Activated T-cell treated with anti-CD3 and anti-CD28 coated beads, Interleukin-2, amount 50 U/mL, for 72 hours (primary cell): ENCODE measurements around the gene LRRC57. TPM values are rescaled to one million over a fixed set of nuclear protein-coding genes. Genes with fewer than 3 reads are reported as not detected.

Source experiments
- ATAC-seq, 2 donors: fragments of 150-1000 bp; cut with Tn5 transposase; replicated peaks in 1 of 2; 2 replicates each; pipeline ENCODE4 v1.10.0; 2021; ENCODE audit warnings: moderate library complexity in 2 of 2, mild to moderate bottlenecking in 1 of 2
- DNase-seq, 2 donors: peaks; one replicate each; pipeline ENCODE4 v3.0.0; 2021 to 2022; ENCODE audit warnings: mixed read lengths in 1 of 2
- H3K27ac Mint-ChIP-seq: one replicate; pipeline ENCODE4 v1.8.0; 2022; ENCODE audit warnings: mild to moderate bottlenecking, moderate library complexity, mixed read lengths
- H3K27me3 Mint-ChIP-seq: one replicate; pipeline ENCODE4 v1.8.0; 2022; ENCODE audit warnings: low read depth, mixed read lengths
- H3K36me3 Mint-ChIP-seq, 2 donors: one replicate each; pipeline ENCODE4 v1.8.0; 2022; ENCODE audit warnings: mixed read lengths in 2 of 2, mild to moderate bottlenecking in 1 of 2; ENCODE audit not compliant: insufficient read depth in 2 of 2
- H3K4me1 Mint-ChIP-seq: one replicate; pipeline ENCODE4 v1.8.0; 2022; ENCODE audit warnings: low read depth, mixed read lengths
- H3K4me3 Mint-ChIP-seq, 2 donors: one replicate each; pipeline ENCODE4 v1.8.0; 2022; ENCODE audit warnings: mild to moderate bottlenecking in 2 of 2, mixed read lengths in 2 of 2, moderate library complexity in 2 of 2
- H3K9me3 Mint-ChIP-seq, 2 donors: one replicate each; pipeline ENCODE4 v1.8.0; 2022; ENCODE audit warnings: mixed read lengths in 2 of 2
- total RNA-seq, 2 donors: library from RNA; stranded (reverse); gene quantifications; one replicate each; pipeline ENCODE4 v1.2.3, GENCODE V29; 2022

The LRRC57 gene
- total RNA-seq, 2 donors from 2014 or later = 26.2 to 29.3 TPM

- H3K36me3 Mint-ChIP-seq = peaks cover 1 to 8% of the 10 kb centered on the region in 2 donors
- no peaks in the 10 kb centered on the region for H3K27me3 Mint-ChIP-seq
- H3K9me3 Mint-ChIP-seq = no peaks in the 10 kb centered on the region
- DNase-seq (no peak), ATAC-seq (no peak)
- no peaks in the 10 kb centered on the region for H3K4me1 Mint-ChIP-seq
- no peak overlapping the region for H3K4me3 Mint-ChIP-seq
- no peak overlapping the region for H3K27ac Mint-ChIP-seq
Measured at GRCh38 chr15:42528970-42529369, 19.6 kb downstream of the LRRC57 start.

- Mint-ChIP-seq H3K27ac (no peak overlapping the region), H3K9me3 (no peaks in the 10 kb centered on the region), H3K4me3 (no peak overlapping the region), H3K4me1 (no peaks in the 10 kb centered on the region), H3K27me3 (no peaks in the 10 kb centered on the region), H3K36me3 (peaks cover 1 to 10% of the 10 kb centered on the region in 2 donors)
- DNase-seq = no peak
- ATAC-seq = no peak
Measured at GRCh38 chr15:42523331-42523730, 25.3 kb downstream of the LRRC57 start.

GRCh38 chr15:42511007-42511391 is 37.6 kb downstream of the LRRC57 start:
- Mint-ChIP-seq H3K36me3 (peaks cover 2 to 3% of the 10 kb centered on the region in 2 donors), H3K9me3 (no peaks in the 10 kb centered on the region), H3K4me3 (no peak overlapping the region), H3K27ac (no peak overlapping the region), H3K27me3 (no peaks in the 10 kb centered on the region), H3K4me1 (no peaks in the 10 kb centered on the region)
- DNase-seq (no peak), ATAC-seq (no peak)

GRCh38 chr15:42510258-42511006 is 38.2 kb downstream of the LRRC57 start:
- no peaks in the 10 kb centered on the region for H3K4me1 Mint-ChIP-seq
- no peak overlapping the region for H3K27ac Mint-ChIP-seq
- no peak for ATAC-seq
- no peak overlapping the region for H3K4me3 Mint-ChIP-seq
- peaks cover 0 to 4% of the 10 kb centered on the region in 2 donors for H3K36me3 Mint-ChIP-seq
- H3K27me3 Mint-ChIP-seq = no peaks in the 10 kb centered on the region
- no peaks in the 10 kb centered on the region for H3K9me3 Mint-ChIP-seq
- DNase-seq = no peak

- H3K4me1 Mint-ChIP-seq = peaks cover 5% of the 10 kb centered on the region
- ATAC-seq = no peak
- H3K9me3 Mint-ChIP-seq = no peaks in the 10 kb centered on the region
- H3K27ac Mint-ChIP-seq = peak overlapping the region; percentile 82
- H3K36me3 Mint-ChIP-seq = peaks cover 0 to 4% of the 10 kb centered on the region in 2 donors
- DNase-seq = no peak
- H3K27me3 Mint-ChIP-seq = no peaks in the 10 kb centered on the region
- no peak overlapping the region for H3K4me3 Mint-ChIP-seq
Measured at GRCh38 chr15:42508263-42508690, 40.3 kb downstream of the LRRC57 start.

GRCh38 chr15:42507514-42507913 is 41.1 kb downstream of the LRRC57 start:
- ATAC-seq = no peak
- DNase-seq = no peak
- no peak overlapping the region for H3K27ac Mint-ChIP-seq
- no peak overlapping the region for H3K4me3 Mint-ChIP-seq
- no peaks in the 10 kb centered on the region for H3K27me3 Mint-ChIP-seq
- peaks cover 6% of the 10 kb centered on the region for H3K4me1 Mint-ChIP-seq
- no peaks in the 10 kb centered on the region for H3K9me3 Mint-ChIP-seq
- H3K36me3 Mint-ChIP-seq = peaks cover 0 to 4% of the 10 kb centered on the region in 2 donors

GRCh38 chr15:42504631-42505030 is 44.0 kb downstream of the LRRC57 start:
- DNase-seq (no peak), ATAC-seq (no peak)
- no peaks in the 10 kb centered on the region for H3K27me3 Mint-ChIP-seq
- H3K4me3 Mint-ChIP-seq = no peak overlapping the region
- H3K4me1 Mint-ChIP-seq = peaks cover 14% of the 10 kb centered on the region
- H3K9me3 Mint-ChIP-seq = no peaks in the 10 kb centered on the region
- H3K27ac Mint-ChIP-seq = no peak overlapping the region
- H3K36me3 Mint-ChIP-seq = peaks cover 0 to 2% of the 10 kb centered on the region in 2 donors

- no peaks in the 10 kb centered on the region for H3K27me3 Mint-ChIP-seq
- peaks cover 0 to 2% of the 10 kb centered on the region in 2 donors for H3K36me3 Mint-ChIP-seq
- H3K4me1 Mint-ChIP-seq = peaks cover 19% of the 10 kb centered on the region
- ATAC-seq (no peak), DNase-seq (no peak)
- peak overlapping the region; percentile 63 for H3K27ac Mint-ChIP-seq
- no peak overlapping the region for H3K4me3 Mint-ChIP-seq
- no peaks in the 10 kb centered on the region for H3K9me3 Mint-ChIP-seq
Measured at GRCh38 chr15:42503825-42504224, 44.8 kb downstream of the LRRC57 start.

- Mint-ChIP-seq H3K27ac (no peak overlapping the region), H3K27me3 (no peaks in the 10 kb centered on the region), H3K4me1 (peaks cover 30% of the 10 kb centered on the region), H3K4me3 (no peak overlapping the region), H3K9me3 (no peaks in the 10 kb centered on the region), H3K36me3 (peaks cover 0 to 2% of the 10 kb centered on the region in 2 donors)
- DNase-seq = no peak
- ATAC-seq = no peak
Measured at GRCh38 chr15:42502477-42502876, 46.1 kb downstream of the LRRC57 start.

- ATAC-seq = no peak
- Mint-ChIP-seq H3K4me1 (peaks cover 48% of the 10 kb centered on the region), H3K36me3 (peaks cover 0 to 2% of the 10 kb centered on the region in 2 donors), H3K9me3 (no peaks in the 10 kb centered on the region), H3K4me3 (no peak overlapping the region), H3K27me3 (no peaks in the 10 kb centered on the region), H3K27ac (no peak overlapping the region)
- DNase-seq = no peak
Measured at GRCh38 chr15:42499858-42500609, 48.6 kb downstream of the LRRC57 start.

GRCh38 chr15:42498212-42499068 is 50.2 kb downstream of the LRRC57 start:
- Mint-ChIP-seq H3K27me3 (no peaks in the 10 kb centered on the region), H3K27ac (peak overlapping the region; percentile 79), H3K4me1 (peaks cover 61% of the 10 kb centered on the region), H3K4me3 (peak overlapping the region in 1 of 2 donors; percentile 2), H3K9me3 (no peaks in the 10 kb centered on the region), H3K36me3 (peaks cover 0 to 2% of the 10 kb centered on the region in 2 donors)
- no peak for DNase-seq
- ATAC-seq = no peak

GRCh38 chr15:42495361-42496212 is 53.0 kb downstream of the LRRC57 start, which contains the start of gene SNAP23:
Gene SNAP23 (plus strand): TSS chr15:42495634. CDS start chr15:42511847, 16,213 bp downstream.
- DNase-seq (peak; percentile 90), ATAC-seq (peak; percentile 96 to 97)
- peaks cover 0 to 5% of the 10 kb centered on the region in 2 donors for H3K36me3 Mint-ChIP-seq
- H3K4me3 Mint-ChIP-seq = peak within 1 kb of the TSS; percentile 86 to 95
- H3K27ac Mint-ChIP-seq = peak within 1 kb of the TSS; percentile 86
- H3K4me1 Mint-ChIP-seq = peaks cover 62% of the 10 kb centered on the region
- H3K27me3 Mint-ChIP-seq = no peaks in the 10 kb centered on the region
- H3K9me3 Mint-ChIP-seq = no peaks in the 10 kb centered on the region
